NCI-H524 treated with DMSO at 0.1 percent for 48 hours (cell line): ENCODE measurements around the gene PGRMC1.
"Not testable (repeated sequence)": the region's sequence is repeated elsewhere in the genome, so short reads cannot be mapped to it uniquely, and the experiment has no call there.

Source experiments
- DNase-seq: peaks from one replicate; lab custom pipeline; 2025; lab: John Stamatoyannopoulos, UW

The PGRMC1 gene

GRCh38 chrX:119235872-119236622 lies at the start of gene PGRMC1:
TSS of gene PGRMC1 (plus strand) at chrX:119236285. CDS start at chrX:119236364, 79 bp downstream.
- no peak for DNase-seq

GRCh38 chrX:119186763-119187162 lies 49.3 kb upstream of the PGRMC1 start:
- no peak for DNase-seq

- no peak for DNase-seq
Measured at GRCh38 chrX:119187298-119187697, 48.8 kb upstream of the PGRMC1 start.

GRCh38 chrX:119189115-119189514 lies 47.0 kb upstream of the PGRMC1 start:
- no peak for DNase-seq

- DNase-seq: no peak
Measured at GRCh38 chrX:119189595-119189994, 46.5 kb upstream of the PGRMC1 start.

- DNase-seq: no peak
Measured at GRCh38 chrX:119190091-119190681, 45.9 kb upstream of the PGRMC1 start.

- no peak for DNase-seq
Measured at GRCh38 chrX:119190831-119191230, 45.3 kb upstream of the PGRMC1 start.

GRCh38 chrX:119194621-119195020 lies 41.5 kb upstream of the PGRMC1 start:
- DNase-seq: no peak

GRCh38 chrX:119201570-119201969 lies 34.5 kb upstream of the PGRMC1 start:
- DNase-seq: no peak

GRCh38 chrX:119206203-119206602 lies 29.9 kb upstream of the PGRMC1 start:
- no peak for DNase-seq

GRCh38 chrX:119207483-119207882 lies 28.6 kb upstream of the PGRMC1 start:
- not testable (repeated sequence) for DNase-seq

- no peak for DNase-seq
Measured at GRCh38 chrX:119208401-119209057, 27.6 kb upstream of the PGRMC1 start.

GRCh38 chrX:119210931-119211648 lies 25.0 kb upstream of the PGRMC1 start:
- DNase-seq: not testable (repeated sequence)

GRCh38 chrX:119211649-119212014 lies 24.5 kb upstream of the PGRMC1 start:
- no peak for DNase-seq

- DNase-seq: no peak
Measured at GRCh38 chrX:119218198-119218597, 17.9 kb upstream of the PGRMC1 start.

GRCh38 chrX:119222932-119223331 lies 13.2 kb upstream of the PGRMC1 start:
- no peak for DNase-seq

GRCh38 chrX:119223783-119224182 lies 12.3 kb upstream of the PGRMC1 start:
- DNase-seq: no peak

- DNase-seq: no peak
Measured at GRCh38 chrX:119226446-119226845, 9.6 kb upstream of the PGRMC1 start.

GRCh38 chrX:119228512-119229252 lies 7.4 kb upstream of the PGRMC1 start:
- DNase-seq: no peak

- no peak for DNase-seq
Measured at GRCh38 chrX:119229253-119229615, 6.9 kb upstream of the PGRMC1 start.

GRCh38 chrX:119230850-119231249 lies 5.2 kb upstream of the PGRMC1 start:
- no peak for DNase-seq

- DNase-seq: no peak
Measured at GRCh38 chrX:119231936-119232445, 4.1 kb upstream of the PGRMC1 start.
